ENCODE data around the gene WNK3.

The WNK3 gene

GRCh38 chrX:54157561-54157960 lies 200.3 kb downstream of the WNK3 start:
- FAIRE-seq: no peak

Measured in TTC549 (cell line).